ENCODE measurements around the gene ANKRD34A. TPM values are rescaled to one million over a fixed set of nuclear protein-coding genes. Genes with fewer than 3 reads are reported as not detected.
"Not testable (repeated sequence)": the region's sequence is repeated elsewhere in the genome, so short reads cannot be mapped to it uniquely, and the experiment has no call there.

ANKRD34A gene
- total RNA-seq, 1 donor from 2014 or later = not detected

- DNase-seq (ENCODE audit: low spot score) = no peak
Measured at GRCh38 chr1:145949219-145949618, 15.2 kb downstream of the ANKRD34A start.

DNA sequence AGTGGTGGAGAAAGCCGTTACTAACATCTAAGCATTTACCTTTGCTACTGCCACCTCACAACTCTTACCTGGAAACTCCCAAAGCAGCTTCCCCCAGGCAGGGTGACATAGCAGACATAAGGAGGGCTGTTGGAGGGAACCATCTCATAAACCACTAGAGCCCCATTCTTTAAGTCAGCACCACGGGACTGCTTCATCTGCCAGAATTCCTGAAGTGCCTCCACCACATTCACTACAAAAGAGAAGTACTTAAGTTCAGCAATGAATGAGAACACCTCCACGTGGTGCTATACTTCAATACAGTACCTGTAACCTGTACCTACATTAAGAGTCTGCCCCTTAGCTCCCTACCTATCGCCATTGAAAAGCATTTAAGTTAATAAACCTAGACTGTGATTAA, 16.8 kb downstream of the ANKRD34A start:
- DNase-seq (ENCODE audit: low spot score) = no peak

DNA sequence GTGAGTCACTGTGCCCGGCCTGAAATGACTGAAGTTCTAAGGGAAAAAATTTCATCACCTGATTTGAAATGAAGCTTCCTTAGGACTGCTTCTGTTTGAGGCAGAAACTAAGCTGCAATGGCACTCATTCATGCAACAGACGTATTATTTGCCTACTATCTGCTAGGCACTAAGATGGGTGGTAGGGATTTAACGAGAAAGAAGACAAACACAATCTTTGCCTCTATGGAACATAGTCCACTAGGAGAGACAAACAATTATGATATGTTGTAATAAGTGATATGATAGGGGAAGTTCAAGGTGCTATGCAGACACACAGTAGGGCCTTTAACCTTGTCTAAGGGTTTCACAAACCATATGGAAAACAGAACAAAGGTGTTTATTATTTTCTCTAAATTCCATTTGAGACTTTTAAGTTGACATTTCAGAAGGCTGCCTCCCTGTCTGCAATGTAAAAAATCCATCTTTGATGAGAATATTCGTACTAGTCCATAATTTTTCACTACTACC, 17.8 kb downstream of the ANKRD34A start:
- no peak for DNase-seq (ENCODE audit: low spot score)

GRCh38 chr1:145944532-145944931, 19.8 kb downstream of the ANKRD34A start:
- no peak for DNase-seq (ENCODE audit: low spot score)

- DNase-seq (ENCODE audit: low spot score) = no peak
Measured at GRCh38 chr1:145942871-145943270, 21.5 kb downstream of the ANKRD34A start.

DNA sequence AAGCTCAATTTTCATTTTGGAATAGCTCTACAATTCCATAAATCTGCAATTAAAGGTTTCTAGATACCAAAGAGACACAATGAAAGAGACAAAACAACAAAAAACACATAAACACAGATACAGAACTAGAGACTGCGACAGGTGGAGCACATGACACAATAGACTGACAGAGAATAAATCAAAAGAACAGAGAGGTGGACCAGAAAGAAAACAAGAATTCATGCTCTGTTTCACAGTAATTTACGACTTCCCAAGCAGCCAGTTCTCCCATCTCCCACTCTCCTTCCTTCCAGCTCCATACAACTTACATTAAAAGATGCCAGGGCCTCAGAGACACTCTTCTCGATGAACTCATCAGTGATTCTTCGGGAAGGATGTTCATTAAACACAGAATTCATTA, 22.0 kb downstream of the ANKRD34A start:
- DNase-seq (ENCODE audit: low spot score) = no peak

DNA sequence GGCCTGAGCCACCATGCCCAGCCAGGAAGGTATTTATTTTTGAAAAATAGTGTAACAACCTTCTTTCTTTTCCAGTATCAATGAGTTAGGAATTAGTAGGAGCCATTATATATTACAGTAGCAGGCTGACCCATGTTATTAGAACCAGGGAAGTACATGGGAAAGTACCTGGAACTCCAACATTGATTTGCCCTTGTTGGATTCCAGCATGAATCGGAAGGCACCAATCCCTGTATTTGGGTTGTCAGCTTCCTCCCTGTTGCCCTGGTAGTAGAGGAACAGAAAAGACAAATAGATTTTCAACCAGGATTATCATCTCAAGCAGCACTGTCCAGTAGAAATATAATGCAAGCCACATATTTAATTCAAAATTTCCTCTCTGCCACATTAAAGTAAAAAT, 26.9 kb downstream of the ANKRD34A start:
- no peak for DNase-seq (ENCODE audit: low spot score)

DNA sequence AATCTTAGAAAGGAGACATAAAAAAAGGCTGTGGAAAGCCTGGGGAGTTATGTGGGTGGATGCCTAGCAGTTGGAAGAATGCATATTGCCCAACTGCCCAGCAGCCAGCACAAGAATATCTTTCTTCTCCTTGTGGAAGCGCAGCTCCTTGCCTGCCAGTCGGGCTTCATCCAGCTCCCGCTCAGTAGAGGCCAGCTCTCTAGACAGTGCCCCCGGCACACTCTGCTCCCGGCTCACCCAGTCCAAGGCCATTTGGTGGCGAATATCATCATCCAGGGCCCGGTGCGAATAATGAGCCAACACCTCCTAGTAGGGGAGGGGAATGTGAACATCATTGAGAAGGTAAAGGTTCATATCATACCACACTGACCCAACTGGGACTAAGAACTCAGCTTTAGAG, 28.1 kb downstream of the ANKRD34A start:
- no peak for DNase-seq (ENCODE audit: low spot score)

DNA sequence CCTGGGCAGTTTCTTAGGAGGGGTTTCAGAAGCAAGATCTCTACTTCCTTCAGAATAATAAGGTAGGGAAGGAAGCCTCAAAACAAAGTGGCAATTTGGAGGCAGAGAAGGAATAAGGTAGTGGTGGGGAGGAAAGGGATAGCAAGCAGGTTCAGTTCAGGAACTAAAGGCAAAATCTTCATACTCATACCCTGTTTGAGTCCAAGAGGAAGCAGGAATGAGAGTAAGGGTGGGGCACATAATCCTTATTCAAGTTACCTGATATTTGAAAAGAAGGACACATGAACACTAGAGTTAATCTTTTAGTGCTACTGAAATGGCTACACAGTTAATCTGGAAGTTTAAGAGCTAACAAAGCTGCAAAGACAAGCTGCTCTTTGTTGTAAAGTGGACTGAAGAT, 28.7 kb downstream of the ANKRD34A start:
- no peak for DNase-seq (ENCODE audit: low spot score)

- not testable (repeated sequence) for DNase-seq (ENCODE audit: low spot score)
Measured at GRCh38 chr1:145932522-145933009, 31.8 kb downstream of the ANKRD34A start.

DNA sequence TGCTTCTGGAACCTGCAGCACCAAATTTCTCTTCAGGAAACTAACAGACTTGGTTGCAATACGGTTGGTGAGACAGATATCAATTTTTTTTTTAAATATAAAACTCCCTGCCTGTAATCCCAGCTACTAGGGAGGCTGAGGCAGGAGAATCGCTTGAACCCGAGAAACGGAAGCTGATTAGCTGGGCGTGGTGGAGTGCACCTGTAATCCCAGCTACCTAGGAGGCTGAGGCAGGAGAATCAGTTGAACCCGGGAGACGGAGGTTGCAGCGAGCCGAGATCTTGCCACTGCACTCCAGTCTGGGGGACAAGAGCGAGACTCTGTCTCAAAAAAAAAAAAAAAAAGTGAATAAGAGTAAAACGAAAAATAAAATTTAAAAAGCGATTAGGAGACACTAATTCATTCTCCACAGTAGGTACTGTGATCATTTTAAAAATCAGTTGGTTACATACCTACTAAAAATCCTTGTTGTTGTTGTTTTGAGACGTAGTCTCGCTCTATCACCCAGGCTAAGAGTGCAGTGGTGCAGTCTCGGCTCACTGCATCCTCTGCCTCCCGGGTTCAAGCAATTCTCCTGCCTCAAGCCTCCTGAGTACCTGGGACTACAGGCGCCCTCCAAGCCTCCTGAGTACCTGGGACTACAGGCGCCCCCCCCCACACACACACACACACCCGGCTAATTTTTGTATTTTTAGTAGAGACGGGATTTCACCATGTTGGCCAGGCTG, 36.3 kb downstream of the ANKRD34A start:
- no peak for DNase-seq (ENCODE audit: low spot score)

DNA sequence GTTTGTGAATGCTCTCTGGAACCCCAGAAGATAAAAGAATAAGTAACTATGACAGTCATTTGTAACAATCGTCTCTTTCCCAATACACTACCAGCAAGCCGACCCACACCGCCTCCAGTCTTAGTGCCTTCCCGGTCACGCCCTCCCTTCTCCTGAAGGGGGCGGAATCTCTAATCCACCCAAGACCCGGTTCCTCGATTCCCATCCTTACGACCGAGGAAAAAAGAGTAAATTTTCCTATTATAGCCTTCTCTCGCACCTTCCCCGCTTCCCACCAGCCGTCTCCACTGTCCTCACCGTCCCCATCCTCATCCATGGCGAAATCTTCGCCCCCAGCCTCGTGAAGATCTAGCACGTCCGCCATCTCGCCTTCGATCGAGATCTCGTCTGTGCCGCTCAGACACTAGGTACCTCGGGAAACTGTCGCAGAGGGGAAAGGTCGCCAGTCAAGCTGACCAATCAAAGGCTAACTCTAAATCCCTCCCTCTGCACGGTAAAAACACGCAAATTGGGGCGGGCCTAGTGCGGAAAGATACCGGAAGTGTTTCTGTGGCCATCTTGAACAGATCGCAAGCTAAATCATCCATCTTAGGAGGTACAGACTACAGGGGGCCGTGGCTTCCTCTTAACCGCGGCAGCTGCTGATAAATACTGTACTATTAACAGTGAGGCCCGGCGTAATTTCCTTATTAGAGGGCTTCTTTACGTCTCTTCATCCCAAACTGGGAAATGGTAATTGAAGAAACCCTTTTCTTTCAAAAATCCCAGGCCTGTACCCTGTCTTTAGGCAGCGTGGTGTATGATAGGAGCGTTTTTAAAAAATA, 37.1 kb downstream of the ANKRD34A start, which contains the start of gene RBM8A:
Gene RBM8A (minus strand): TSS at position 422 of the 824 bp plus-strand sequence. CDS start 58 bp downstream, at position 364.
- peak; percentile 99 for DNase-seq (ENCODE audit: low spot score)

DNA sequence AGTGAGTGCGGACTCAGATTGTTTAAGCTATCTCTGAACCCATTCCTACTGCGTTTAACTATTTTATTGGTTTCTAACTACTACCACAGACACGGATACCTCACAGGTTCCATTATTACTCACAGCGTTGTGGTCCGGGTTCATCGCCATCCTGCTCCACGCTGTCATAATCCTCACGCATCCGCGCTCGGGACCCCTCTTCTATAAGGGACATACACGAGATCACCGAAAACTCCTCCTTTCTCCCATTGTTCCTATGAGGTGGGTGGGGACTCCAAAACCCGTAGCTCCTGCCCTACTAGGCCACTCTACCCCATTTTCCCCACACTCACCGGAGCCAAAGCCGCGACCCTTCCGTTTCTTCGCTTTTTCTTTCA, 37.7 kb downstream of the ANKRD34A start:
- DNase-seq (ENCODE audit: low spot score) = no peak

DNA sequence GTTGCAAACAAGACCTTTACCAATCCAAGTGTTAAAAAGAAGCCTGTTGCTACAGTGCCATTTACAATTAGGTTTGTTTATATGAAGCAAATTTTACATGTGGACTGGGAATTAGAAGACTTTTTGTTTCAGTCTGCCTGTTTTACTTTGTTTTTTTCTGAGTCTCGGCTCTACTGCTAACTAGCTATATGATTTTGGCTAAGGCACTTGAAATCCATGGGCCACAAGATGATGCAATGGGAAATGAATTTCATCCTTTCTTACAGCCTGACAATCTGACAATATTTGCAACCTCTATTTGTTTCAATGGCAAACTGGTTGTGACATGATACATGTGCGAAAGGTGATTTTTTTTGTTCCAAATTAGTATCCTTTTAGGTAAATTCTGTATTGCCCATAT, 42.1 kb downstream of the ANKRD34A start:
- DNase-seq (ENCODE audit: low spot score) = no peak

DNA sequence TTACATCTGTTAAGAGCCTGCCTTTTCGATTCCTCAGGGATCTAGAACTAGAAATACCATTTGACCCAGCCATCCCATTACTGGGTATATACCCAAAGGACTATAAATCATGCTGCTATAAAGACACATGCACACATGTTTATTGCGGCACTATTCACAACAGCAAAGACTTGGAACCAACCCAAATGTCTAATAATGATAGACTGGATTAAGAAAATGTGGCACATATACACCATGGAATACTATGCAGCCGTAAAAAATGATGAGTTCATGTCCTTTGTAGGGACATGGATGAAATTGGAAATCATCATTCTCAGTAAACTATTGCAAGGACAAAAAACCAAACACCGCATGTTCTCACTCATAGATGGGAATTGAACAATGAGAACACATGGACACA, 44.1 kb downstream of the ANKRD34A start:
- DNase-seq (ENCODE audit: low spot score) = not testable (repeated sequence)

DNA sequence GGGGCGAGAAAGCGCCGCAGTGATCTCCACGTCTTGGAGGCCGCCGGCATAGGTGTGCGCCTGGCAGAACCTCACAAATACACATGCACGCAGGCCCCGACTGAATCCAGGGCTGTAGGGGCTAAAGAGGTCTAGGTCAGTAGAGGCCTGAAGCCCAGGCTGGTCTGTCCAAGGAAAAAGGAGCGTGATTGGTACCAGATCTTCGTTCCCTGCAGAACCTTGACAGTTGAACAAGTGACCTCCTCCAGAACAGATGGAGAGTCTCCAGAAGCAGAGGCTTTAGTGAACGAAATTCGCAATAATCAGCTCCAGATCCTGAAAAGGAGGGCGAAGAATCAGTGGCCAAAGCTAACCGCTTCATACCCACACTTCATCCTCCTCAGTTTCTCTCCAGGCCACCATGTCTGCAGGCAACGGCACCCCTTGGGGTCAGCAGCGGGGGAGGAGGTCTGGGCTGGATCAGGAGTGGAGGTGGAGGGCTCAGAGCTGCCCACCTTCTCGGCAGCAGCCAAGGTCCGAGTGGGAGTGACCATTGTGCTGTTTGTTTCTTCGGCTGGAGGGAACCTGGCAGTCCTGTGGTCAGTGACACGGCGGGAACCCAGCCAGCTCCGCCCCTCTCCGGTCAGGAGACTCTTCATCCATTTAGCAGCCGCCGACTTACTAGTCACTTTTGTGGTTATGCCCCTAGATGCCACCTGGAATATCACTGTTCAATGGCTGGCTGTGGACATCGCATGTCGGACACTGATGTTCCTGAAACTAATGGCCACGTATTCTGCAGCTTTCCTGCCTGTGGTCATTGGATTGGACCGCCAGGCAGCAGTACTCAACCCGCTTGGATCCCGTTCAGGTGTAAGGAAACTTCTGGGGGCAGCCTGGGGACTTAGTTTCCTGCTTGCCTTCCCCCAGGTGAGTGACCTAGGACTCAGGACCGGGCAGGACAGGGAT, 45.1 kb downstream of the ANKRD34A start:
- peak; percentile 27 for DNase-seq (ENCODE audit: low spot score)

GRCh38 chr1:145918144-145918991, 46.0 kb downstream of the ANKRD34A start, which contains the start of gene PEX11B:
PEX11B (minus strand) TSS chr1:145918717; CDS start chr1:145918688, 29 bp downstream.
- peak; percentile 95 for DNase-seq (ENCODE audit: low spot score)

GRCh38 chr1:145917595-145917994, 46.8 kb downstream of the ANKRD34A start:
- no peak for DNase-seq (ENCODE audit: low spot score)

DNA sequence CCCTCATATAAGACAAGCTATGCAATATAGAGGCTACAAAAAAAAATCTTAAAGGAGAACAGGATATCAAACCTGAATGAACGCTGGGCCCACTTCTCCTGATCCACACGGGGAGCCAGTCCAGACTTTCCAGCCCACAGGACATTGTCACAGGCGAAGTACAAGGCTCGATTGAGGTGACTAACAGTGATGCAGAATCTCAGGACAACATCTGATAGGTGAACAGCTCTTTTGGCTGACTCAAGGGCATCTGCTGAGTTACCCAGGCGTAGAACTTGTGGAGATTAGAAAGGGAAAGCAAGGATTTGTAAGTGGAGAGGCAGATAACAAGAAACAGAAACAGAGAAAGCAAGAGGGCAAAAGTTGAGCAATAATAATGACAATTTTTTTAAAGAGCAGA, 47.6 kb downstream of the ANKRD34A start:
- no peak for DNase-seq (ENCODE audit: low spot score)

GRCh38 chr1:145912128-145912641, 52.2 kb downstream of the ANKRD34A start:
- no peak for DNase-seq (ENCODE audit: low spot score)
